Measurements from ENCODE around the gene CBARP. TPM values are rescaled to one million over a fixed set of nuclear protein-coding genes. Genes with fewer than 3 reads are reported as not detected.

Gene CBARP
- polyA plus RNA-seq, 1 experiment, result 1.6 TPM

GRCh38 chr19:1239796-1240737 lies 2.3 kb upstream of the CBARP start:
- peak; percentile 46 for TF ChIP-seq CTCF (IDR thresholded peaks at IDR 0.05; ENCODE audit: insufficient read depth, low read depth, low read length)
- DNase-seq (ENCODE audit: low read depth), result no peak
- ChIA-PET CTCF (interaction anchor here (0.6 to 7.5 kb wide), 14 partner anchors 18 to 256 kb away, joined by 3 to 437 read pairs (median 4); partner anchors contain the start of genes CIRBP and WDR18), POLR2A (no interaction called here)
- Histone ChIP-seq H3K4me3 (ENCODE audit: low read depth, low read length) (peak overlapping the region; percentile 36), H3K27me3 (ENCODE audit: control insufficient read depth, insufficient read depth, low read length) (no peaks in the 10 kb centered on the region), H3K36me3 (ENCODE audit: control insufficient read depth, insufficient read depth, low read length) (peaks cover 6% of the 10 kb centered on the region)

DNA sequence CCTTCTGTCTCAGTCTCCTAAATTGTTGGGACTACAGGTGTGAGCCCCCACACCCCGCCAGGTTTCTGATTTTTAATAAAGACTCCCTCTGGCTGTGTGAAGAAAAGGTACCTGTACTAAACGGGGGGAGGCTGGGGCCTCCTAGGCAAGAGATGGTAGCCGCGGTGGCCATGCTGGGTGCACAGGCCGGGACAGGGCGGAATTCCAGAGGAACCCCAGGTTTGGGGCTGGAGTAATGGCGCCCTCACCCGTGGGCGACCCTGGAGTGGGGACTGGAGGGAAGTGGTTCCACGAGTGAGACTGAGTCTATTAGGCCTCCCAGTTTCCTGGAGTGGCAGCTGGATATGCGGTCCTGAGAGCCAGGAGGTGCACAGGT lies 1.6 kb upstream of the CBARP start:
- Histone ChIP-seq H3K27me3 (ENCODE audit: control insufficient read depth, insufficient read depth, low read length) (no peaks in the 10 kb centered on the region), H3K4me3 (ENCODE audit: low read depth, low read length) (no peak overlapping the region), H3K36me3 (ENCODE audit: control insufficient read depth, insufficient read depth, low read length) (peaks cover 8% of the 10 kb centered on the region)
- no peak for DNase-seq (ENCODE audit: low read depth)
- POLR2A ChIA-PET, result no interaction called here
- TF ChIP-seq CTCF (IDR thresholded peaks at IDR 0.05; ENCODE audit: insufficient read depth, low read depth, low read length), result no peak
- CTCF ChIA-PET, result interaction anchor here (0.6 to 1.6 kb wide), 4 partner anchors 17 to 217 kb away, joined by 3 to 6 read pairs (median 3); no protein-coding TSS in a partner anchor

DNA sequence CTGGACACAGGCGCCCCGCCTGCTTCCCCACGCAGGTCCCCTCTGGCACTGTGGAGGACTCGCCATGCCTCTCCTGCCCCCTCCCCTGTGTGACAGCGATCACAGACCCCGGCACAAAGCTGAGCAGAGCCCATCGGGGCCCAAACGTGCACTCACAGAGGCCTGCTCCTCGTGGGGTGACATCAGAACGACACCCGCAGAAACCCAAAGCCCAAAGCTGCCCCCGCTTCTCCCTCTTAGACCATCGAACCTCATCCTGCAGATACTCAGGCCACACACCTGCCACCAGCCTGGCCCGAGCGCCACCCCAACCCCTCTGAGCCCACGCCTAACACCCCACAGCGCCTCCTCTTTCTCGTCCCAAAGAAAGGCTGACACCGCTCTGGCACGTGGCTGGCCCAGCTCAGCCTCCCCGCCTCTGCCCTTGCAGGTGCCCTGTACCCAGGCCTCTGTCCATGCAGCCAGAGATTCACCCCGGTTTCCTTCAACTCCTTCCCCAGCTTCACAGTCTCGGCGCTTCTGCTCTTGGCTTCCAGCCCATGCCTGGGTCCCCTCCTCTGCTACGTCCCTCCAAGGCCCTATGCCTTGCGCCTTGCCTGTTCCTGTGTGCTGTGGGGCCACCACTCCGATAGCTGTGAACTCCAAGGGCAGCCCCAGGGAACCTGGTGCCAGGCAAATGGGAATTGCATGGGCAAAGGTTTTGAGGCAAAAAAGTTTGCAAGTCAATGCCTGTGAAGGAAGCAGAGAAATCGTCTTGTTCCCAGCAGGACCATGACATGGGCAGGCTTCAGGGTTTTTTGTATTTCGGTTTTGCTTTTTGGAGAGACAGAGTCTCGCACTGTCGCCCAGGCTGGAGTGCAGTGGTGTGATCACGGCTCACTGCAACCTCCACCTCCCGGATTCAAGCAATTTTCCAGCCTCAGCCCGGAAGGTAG lies 831 bp upstream of the CBARP start:
- ChIA-PET CTCF (interaction anchor here (0.6 to 1.6 kb wide), 9 partner anchors 8 to 257 kb away, joined by 3 to 6 read pairs (median 3); partner anchors contain the start of gene WDR18), POLR2A (interaction anchor here (0.8 kb wide), 1 partner anchor 30 kb away, joined by 3 read pairs; the partner anchor contains the start of gene CIRBP)
- H3K4me3 ChIP-seq (ENCODE audit: low read depth, low read length), result peak overlapping the region; percentile 90

GRCh38 chr19:1237027-1237659 lies 662 bp downstream of the CBARP start:
- peak overlapping the region; percentile 90 for H3K4me3 ChIP-seq (ENCODE audit: low read depth, low read length)
- CTCF ChIA-PET, result no interaction called here
- peaks cover 10% of the 10 kb centered on the region for H3K36me3 ChIP-seq (ENCODE audit: control insufficient read depth, insufficient read depth, low read length)
- no peak for TF ChIP-seq CTCF (IDR thresholded peaks at IDR 0.05; ENCODE audit: insufficient read depth, low read depth, low read length)
- no peaks in the 10 kb centered on the region for H3K27me3 ChIP-seq (ENCODE audit: control insufficient read depth, insufficient read depth, low read length)
- DNase-seq (ENCODE audit: low read depth), result no peak
- POLR2A ChIA-PET, result no interaction called here

More for the DNA sequence above, 831 bp upstream of the CBARP start:
- no peak for DNase-seq (ENCODE audit: low read depth)
- Histone ChIP-seq H3K36me3 (ENCODE audit: control insufficient read depth, insufficient read depth, low read length) (peaks cover 10% of the 10 kb centered on the region), H3K27me3 (ENCODE audit: control insufficient read depth, insufficient read depth, low read length) (no peaks in the 10 kb centered on the region)
- no peak for TF ChIP-seq CTCF (IDR thresholded peaks at IDR 0.05; ENCODE audit: insufficient read depth, low read depth, low read length)
